ENCODE results near the gene MALAT1. TPM values are rescaled to one million over a fixed set of nuclear protein-coding genes. Genes with fewer than 3 reads are reported as not detected.

Gene MALAT1
- total RNA-seq, 2 experiments from 2014 or later, result 3,446 to 5,974 TPM

- H3K4me1 ChIP-seq (ENCODE audit: insufficient read depth, low read length, poor library complexity, severe bottlenecking), result peaks cover 30% of the 10 kb centered on the region
- POLR2A ChIA-PET, result interaction anchor here (0.6 kb wide), 1 partner anchor 29 kb away, joined by 3 read pairs; no protein-coding TSS in a partner anchor
- BruUV-seq (replicated peaks), result TSS peak; percentile 53
These were observed 27.0 kb downstream of the MALAT1 start for GRCh38 chr11:65525546-65526480.

GRCh38 chr11:65526744-65527143 is 27.9 kb downstream of the MALAT1 start:
- no peak overlapping the region for H3K27ac ChIP-seq (ENCODE audit: low read depth, low read length, poor library complexity, severe bottlenecking)
- H2AFZ ChIP-seq (ENCODE audit: low read length), result no peak overlapping the region
- peaks cover 30% of the 10 kb centered on the region for H3K4me1 ChIP-seq (ENCODE audit: insufficient read depth, low read length, poor library complexity, severe bottlenecking)
- intact Hi-C loops (cut with micrococcal nuclease; ENCODE audit: unreplicated experiment), result no loop called here
- H3K79me2 ChIP-seq (ENCODE audit: insufficient read depth, low read depth, low read length), result peaks cover 7% of the 10 kb centered on the region; the same call in 1 of the 2 replicates
- no peak for DNase-seq (ENCODE audit: low spot score)
- H3K36me3 ChIP-seq (ENCODE audit: insufficient read depth, low read length), result peaks cover 20% of the 10 kb centered on the region; the same call in 1 of the 2 replicates
- peak overlapping the region; percentile 92; the same call in 1 of the 2 replicates for H3K4me2 ChIP-seq (ENCODE audit: low read length)
- ChIA-PET CTCF (ENCODE audit: unreplicated experiment) (interaction anchor here (0.7 kb wide), 1 partner anchor 211 kb away, joined by 4 read pairs; no protein-coding TSS in a partner anchor), POLR2A (no interaction called here)
- H3K9me3 ChIP-seq (ENCODE audit: low read length), result no peaks in the 10 kb centered on the region
- no peak overlapping the region for H3K4me3 ChIP-seq (ENCODE audit: low read depth, low read length, poor library complexity, severe bottlenecking)
- TF ChIP-seq, protein P1, sequence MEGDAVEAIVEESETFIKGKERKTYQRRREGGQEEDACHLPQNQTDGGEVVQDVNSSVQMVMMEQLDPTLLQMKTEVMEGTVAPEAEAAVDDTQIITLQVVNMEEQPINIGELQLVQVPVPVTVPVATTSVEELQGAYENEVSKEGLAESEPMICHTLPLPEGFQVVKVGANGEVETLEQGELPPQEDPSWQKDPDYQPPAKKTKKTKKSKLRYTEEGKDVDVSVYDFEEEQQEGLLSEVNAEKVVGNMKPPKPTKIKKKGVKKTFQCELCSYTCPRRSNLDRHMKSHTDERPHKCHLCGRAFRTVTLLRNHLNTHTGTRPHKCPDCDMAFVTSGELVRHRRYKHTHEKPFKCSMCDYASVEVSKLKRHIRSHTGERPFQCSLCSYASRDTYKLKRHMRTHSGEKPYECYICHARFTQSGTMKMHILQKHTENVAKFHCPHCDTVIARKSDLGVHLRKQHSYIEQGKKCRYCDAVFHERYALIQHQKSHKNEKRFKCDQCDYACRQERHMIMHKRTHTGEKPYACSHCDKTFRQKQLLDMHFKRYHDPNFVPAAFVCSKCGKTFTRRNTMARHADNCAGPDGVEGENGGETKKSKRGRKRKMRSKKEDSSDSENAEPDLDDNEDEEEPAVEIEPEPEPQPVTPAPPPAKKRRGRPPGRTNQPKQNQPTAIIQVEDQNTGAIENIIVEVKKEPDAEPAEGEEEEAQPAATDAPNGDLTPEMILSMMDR (conservative IDR thresholded peaks at IDR 0.05; ENCODE audit: low read length), result no peak
- no peak for TF ChIP-seq EZH2phosphoT487 (IDR thresholded peaks at IDR 0.05; ENCODE audit: borderline replicate concordance, low read depth, low read length)
- H4K20me1 ChIP-seq (ENCODE audit: insufficient read depth, low read length), result no peaks in the 10 kb centered on the region
- BruUV-seq (replicated peaks), result no TSS peak
- no peaks in the 10 kb centered on the region for H3K9me2 ChIP-seq (ENCODE audit: insufficient read depth, low read length)

More at GRCh38 chr11:65525546-65526480, 27.0 kb downstream of the MALAT1 start:
- no peak for DNase-seq (ENCODE audit: low spot score)
- Histone ChIP-seq H3K27ac (ENCODE audit: low read depth, low read length, poor library complexity, severe bottlenecking) (no peak overlapping the region), H2AFZ (ENCODE audit: low read length) (peak overlapping the region; percentile 22; the same call in 1 of the 2 replicates), H3K9me2 (ENCODE audit: insufficient read depth, low read length) (no peaks in the 10 kb centered on the region), H3K4me2 (ENCODE audit: low read length) (peak overlapping the region; percentile 92), H3K36me3 (ENCODE audit: insufficient read depth, low read length) (peaks cover 10% of the 10 kb centered on the region; the same call in 1 of the 2 replicates), H3K79me2 (ENCODE audit: insufficient read depth, low read depth, low read length) (peaks cover 7% of the 10 kb centered on the region; the same call in 1 of the 2 replicates), H4K20me1 (ENCODE audit: insufficient read depth, low read length) (no peaks in the 10 kb centered on the region), H3K9me3 (ENCODE audit: low read length) (no peaks in the 10 kb centered on the region), H3K4me3 (ENCODE audit: low read depth, low read length, poor library complexity, severe bottlenecking) (peak overlapping the region; percentile 95)
- CTCF ChIA-PET (ENCODE audit: unreplicated experiment), result interaction anchor here (0.5 to 1.0 kb wide), 4 partner anchors 20 to 765 kb away, joined by 3 to 6 read pairs (median 4); no protein-coding TSS in a partner anchor
- intact Hi-C loops (cut with micrococcal nuclease; ENCODE audit: unreplicated experiment), result no loop called here
- TF ChIP-seq, protein P1 (conservative IDR thresholded peaks at IDR 0.05; ENCODE audit: low read length), result no peak
- no peak for TF ChIP-seq EZH2phosphoT487 (IDR thresholded peaks at IDR 0.05; ENCODE audit: borderline replicate concordance, low read depth, low read length)

Measured in OCI-LY7 (cell line).